Loucy (cell line): ENCODE data around the gene PLAC9.

ENCODE experiments used
- H2AFZ ChIP-seq: fragments of 200-600 bp; sonication (generic); 2 replicates; pipeline ENCODE4 v1.6.0; 2016; ENCODE audit warnings: antibody characterized with exemption, mild to moderate bottlenecking, low read length, moderate library complexity
- H3F3A ChIP-seq: fragments of 200-600 bp; 2 replicates; pipeline ENCODE4 v1.6.0; 2016; ENCODE audit warnings: antibody characterized with exemption, low read depth, mild to moderate bottlenecking
- H3K27me3 ChIP-seq: fragments of 200-600 bp; sonication (generic); 2 replicates; pipeline ENCODE4 v1.6.1; 2014; ENCODE audit warnings: low read length, mild to moderate bottlenecking; ENCODE audit not compliant: insufficient read depth, poor library complexity, severe bottlenecking
- H3K36me3 ChIP-seq: fragments of 200-600 bp; sonication (generic); 2 replicates; pipeline ENCODE4 v1.6.1; 2016; ENCODE audit warnings: low read length; ENCODE audit not compliant: insufficient read depth
- H3K4me1 ChIP-seq: fragments of 200-600 bp; sonication (generic); 2 replicates; pipeline ENCODE4 v1.5.1; 2014; ENCODE audit warnings: low read length, mild to moderate bottlenecking; ENCODE audit not compliant: insufficient read depth, poor library complexity, severe bottlenecking
- H3K4me2 ChIP-seq: fragments of 200-600 bp; sonication (generic); 2 replicates; pipeline ENCODE4 v1.6.0; 2014; ENCODE audit warnings: antibody characterized with exemption, low read length, low read depth, mild to moderate bottlenecking; ENCODE audit not compliant: poor library complexity, severe bottlenecking
- H3K4me3 ChIP-seq: fragments of 200-600 bp; sonication (generic); 2 replicates; pipeline ENCODE4 v1.5.1; 2014; ENCODE audit warnings: low read length, mild to moderate bottlenecking, mixed read lengths; ENCODE audit not compliant: poor library complexity, severe bottlenecking
- H3K79me2 ChIP-seq: fragments of 200-600 bp; sonication (generic); 2 replicates; pipeline ENCODE4 v1.6.1; 2014; ENCODE audit warnings: low read length; ENCODE audit not compliant: insufficient read depth
- H3K9ac ChIP-seq: fragments of 200-600 bp; sonication (generic); 2 replicates; pipeline ENCODE4 v1.6.0; 2014; ENCODE audit warnings: mild to moderate bottlenecking, low read depth, low read length, moderate library complexity; ENCODE audit not compliant: poor library complexity, severe bottlenecking
- H3K9me2 ChIP-seq: fragments of 200-600 bp; sonication (generic); replicated peaks from 2 replicates; pipeline ENCODE4 v1.6.1; 2016; ENCODE audit warnings: low read depth, low read length, mixed read lengths
- H3K9me3 ChIP-seq: fragments of 200-600 bp; sonication (generic); 2 replicates; pipeline ENCODE4 v1.6.1; 2014; ENCODE audit warnings: mild to moderate bottlenecking, antibody characterized with exemption, low read length, low read depth; ENCODE audit not compliant: insufficient read depth
- H4K20me1 ChIP-seq: fragments of 200-600 bp; sonication (generic); 2 replicates; pipeline ENCODE4 v1.6.0; 2014; ENCODE audit warnings: antibody characterized with exemption, low read length, mild to moderate bottlenecking; ENCODE audit not compliant: insufficient read depth, poor library complexity, severe bottlenecking
- CTCF ChIP-seq: fragments of 200-600 bp; sonication (generic); conservative IDR thresholded peaks from 2 replicates; pipeline ENCODE4 v1.5.1; 2014; ENCODE audit warnings: mild to moderate bottlenecking, antibody characterized with exemption, low read length
- EZH2phosphoT487 ChIP-seq: fragments of 200-600 bp; IDR thresholded peaks from 2 replicates; pipeline ENCODE4 v1.6.1; 2018; ENCODE audit warnings: antibody characterized with exemption, mild to moderate bottlenecking, moderate library complexity, borderline replicate concordance

PLAC9 gene

GRCh38 chr10:80108576-80109239, 23.8 kb upstream of the PLAC9 start:
- no peak overlapping the region for H3K4me3 ChIP-seq
- peaks cover 12% of the 10 kb centered on the region for H3K4me1 ChIP-seq
- H3K79me2 ChIP-seq, result no peaks in the 10 kb centered on the region
- H3K9me2 ChIP-seq, result no peaks in the 10 kb centered on the region
- H3K4me2 ChIP-seq, result no peak overlapping the region
- H3K9ac ChIP-seq, result no peak overlapping the region
- H4K20me1 ChIP-seq, result no peaks in the 10 kb centered on the region
- no peaks in the 10 kb centered on the region for H3K27me3 ChIP-seq
- no peak for TF ChIP-seq CTCF
- no peak for TF ChIP-seq EZH2phosphoT487
- no peak overlapping the region for H2AFZ ChIP-seq
- H3K9me3 ChIP-seq, result peaks cover 10% of the 10 kb centered on the region; the same call in 1 of the 2 replicates
- H3K36me3 ChIP-seq, result no peaks in the 10 kb centered on the region
- H3F3A ChIP-seq, result no peaks in the 10 kb centered on the region

- H3K36me3 ChIP-seq, result no peaks in the 10 kb centered on the region
- H3K79me2 ChIP-seq, result no peaks in the 10 kb centered on the region
- no peaks in the 10 kb centered on the region for H3K9me2 ChIP-seq
- no peaks in the 10 kb centered on the region for H3K27me3 ChIP-seq
- no peak overlapping the region for H3K9ac ChIP-seq
- peaks cover 10% of the 10 kb centered on the region; the same call in 1 of the 2 replicates for H3K9me3 ChIP-seq
- no peaks in the 10 kb centered on the region for H4K20me1 ChIP-seq
- no peak for TF ChIP-seq CTCF
- TF ChIP-seq EZH2phosphoT487, result no peak
- no peaks in the 10 kb centered on the region for H3F3A ChIP-seq
- no peak overlapping the region for H3K4me2 ChIP-seq
- H3K4me3 ChIP-seq, result no peak overlapping the region
- H2AFZ ChIP-seq, result no peak overlapping the region
- H3K4me1 ChIP-seq, result no peaks in the 10 kb centered on the region
Observed at GRCh38 chr10:80110986-80111385, 21.5 kb upstream of the PLAC9 start.

GRCh38 chr10:80118669-80119068, 13.9 kb upstream of the PLAC9 start:
- no peaks in the 10 kb centered on the region for H3K4me1 ChIP-seq
- no peak overlapping the region for H3K4me2 ChIP-seq
- no peaks in the 10 kb centered on the region for H3K27me3 ChIP-seq
- H3K79me2 ChIP-seq, result no peaks in the 10 kb centered on the region
- no peaks in the 10 kb centered on the region for H3K9me3 ChIP-seq
- no peaks in the 10 kb centered on the region for H3K36me3 ChIP-seq
- no peak overlapping the region for H3K9ac ChIP-seq
- H3F3A ChIP-seq, result no peaks in the 10 kb centered on the region
- H3K9me2 ChIP-seq, result no peaks in the 10 kb centered on the region
- no peaks in the 10 kb centered on the region for H4K20me1 ChIP-seq
- TF ChIP-seq CTCF (no peak), EZH2phosphoT487 (no peak)
- no peak overlapping the region for H3K4me3 ChIP-seq
- H2AFZ ChIP-seq, result no peak overlapping the region
